ENCODE data around the gene STXBP4.

The STXBP4 gene

GRCh38 chr17:55081559-55081958, 113.0 kb downstream of the STXBP4 start:
- no peak for TF ChIP-seq FOXP2 (optimal IDR thresholded peaks at IDR 0.05; ENCODE audit: borderline replicate concordance, extremely low read depth, extremely low read length, insufficient read depth)
- TF ChIP-seq REST (IDR thresholded peaks at IDR 0.05; ENCODE audit: insufficient read depth in 1 of 2, low read depth in 2 of 2, low read length in 2 of 2) = no peak
- TF ChIP-seq POLR2AphosphoS5 (IDR thresholded peaks at IDR 0.05; ENCODE audit: low read depth, low read length) = no peak
- no peak for TF ChIP-seq SIN3A (IDR thresholded peaks at IDR 0.05; ENCODE audit: borderline replicate concordance, insufficient read depth, low read length)

- TF ChIP-seq SIN3A (IDR thresholded peaks at IDR 0.05; ENCODE audit: borderline replicate concordance, insufficient read depth, low read length) = no peak
- TF ChIP-seq POLR2AphosphoS5 (IDR thresholded peaks at IDR 0.05; ENCODE audit: low read depth, low read length) = no peak
- no peak for TF ChIP-seq REST (IDR thresholded peaks at IDR 0.05; ENCODE audit: insufficient read depth in 1 of 2, low read depth in 2 of 2, low read length in 2 of 2)
- TF ChIP-seq FOXP2 (optimal IDR thresholded peaks at IDR 0.05; ENCODE audit: borderline replicate concordance, extremely low read depth, extremely low read length, insufficient read depth) = no peak
- no peak for TF ChIP-seq TAF1 (IDR thresholded peaks at IDR 0.05; ENCODE audit: borderline replicate concordance, insufficient read depth, low read length)
These were observed 118.1 kb downstream of the STXBP4 start for GRCh38 chr17:55086635-55087058.

GRCh38 chr17:55089256-55089655, 120.7 kb downstream of the STXBP4 start:
- no peak for TF ChIP-seq SIN3A (IDR thresholded peaks at IDR 0.05; ENCODE audit: borderline replicate concordance, insufficient read depth, low read length)
- TF ChIP-seq REST (IDR thresholded peaks at IDR 0.05; ENCODE audit: insufficient read depth in 1 of 2, low read depth in 2 of 2, low read length in 2 of 2) = no peak
- TF ChIP-seq POLR2AphosphoS5 (IDR thresholded peaks at IDR 0.05; ENCODE audit: low read depth, low read length) = no peak
- no peak for TF ChIP-seq TAF1 (IDR thresholded peaks at IDR 0.05; ENCODE audit: borderline replicate concordance, insufficient read depth, low read length)
- TF ChIP-seq FOXP2 (optimal IDR thresholded peaks at IDR 0.05; ENCODE audit: borderline replicate concordance, extremely low read depth, extremely low read length, insufficient read depth) = no peak

GRCh38 chr17:55090079-55090492, 121.5 kb downstream of the STXBP4 start:
- no peak for TF ChIP-seq SIN3A (IDR thresholded peaks at IDR 0.05; ENCODE audit: borderline replicate concordance, insufficient read depth, low read length)
- TF ChIP-seq REST (IDR thresholded peaks at IDR 0.05; ENCODE audit: insufficient read depth in 1 of 2, low read depth in 2 of 2, low read length in 2 of 2) = no peak
- no peak for TF ChIP-seq FOXP2 (optimal IDR thresholded peaks at IDR 0.05; ENCODE audit: borderline replicate concordance, extremely low read depth, extremely low read length, insufficient read depth)
- no peak for TF ChIP-seq POLR2AphosphoS5 (IDR thresholded peaks at IDR 0.05; ENCODE audit: low read depth, low read length)
- TF ChIP-seq TAF1 (IDR thresholded peaks at IDR 0.05; ENCODE audit: borderline replicate concordance, insufficient read depth, low read length) = no peak

GRCh38 chr17:55093353-55093752, 124.8 kb downstream of the STXBP4 start:
- no peak for TF ChIP-seq TAF1 (IDR thresholded peaks at IDR 0.05; ENCODE audit: borderline replicate concordance, insufficient read depth, low read length)
- TF ChIP-seq SIN3A (IDR thresholded peaks at IDR 0.05; ENCODE audit: borderline replicate concordance, insufficient read depth, low read length) = no peak
- TF ChIP-seq FOXP2 (optimal IDR thresholded peaks at IDR 0.05; ENCODE audit: borderline replicate concordance, extremely low read depth, extremely low read length, insufficient read depth) = no peak
- TF ChIP-seq REST (IDR thresholded peaks at IDR 0.05; ENCODE audit: insufficient read depth in 1 of 2, low read depth in 2 of 2, low read length in 2 of 2) = no peak
- TF ChIP-seq POLR2AphosphoS5 (IDR thresholded peaks at IDR 0.05; ENCODE audit: low read depth, low read length) = no peak
